Caco-2 (cell line): ENCODE data around the gene PHLPP1. TPM values are rescaled to one million over a fixed set of nuclear protein-coding genes. Genes with fewer than 3 reads are reported as not detected.

Experiments
- BruUV-seq: library from RNA; stranded (reverse); fragments of 400-500 nt; replicated peaks from 2 replicates; lab custom pipeline; 2021; lab: Mats Ljungman, UMichigan
- CTCF ChIA-PET: fragments of 300-600 bp; sonication (Branson Sonifier 250); formaldehyde crosslinking; loops from one replicate; lab custom pipeline; 2022; ENCODE audit warnings: antibody characterized with exemption; lab: Charles Lee
- POLR2A ChIA-PET: fragments of 300-600 bp; sonication (Branson Sonifier 250); formaldehyde crosslinking; loops from one replicate; lab custom pipeline; 2022; ENCODE audit warnings: antibody characterized with exemption; lab: Charles Lee
- DNase-seq, 2 experiments: peaks; one replicate each; pipeline versions ENCODE4 v3.0.0 to v3.0.0-alpha.2; 2020 to 2022
- H3K27me3 ChIP-seq: replicated peaks from 2 replicates; pipeline ENCODE4 v1.6.0; 2011; ENCODE audit warnings: low read length; ENCODE audit not compliant: control insufficient read depth, insufficient read depth
- H3K36me3 ChIP-seq: 2 replicates; pipeline ENCODE4 v1.5.1; 2011; ENCODE audit warnings: low read length; ENCODE audit not compliant: control insufficient read depth, insufficient read depth
- H3K4me1 ChIP-seq: fragments of 250-450 bp; sonication (Bioruptor Pico); 2 replicates; pipeline ENCODE4 v1.5.1; 2020; ENCODE audit warnings: mild to moderate bottlenecking
- H3K4me3 ChIP-seq: 2 replicates; pipeline ENCODE4 v1.5.1; 2011; ENCODE audit warnings: low read depth, mild to moderate bottlenecking, control low read depth, low read length
- H3K9me3 ChIP-seq: fragments of 250-450 bp; sonication (Bioruptor Pico); 2 replicates; pipeline ENCODE4 v1.5.1; 2020; ENCODE audit warnings: mild to moderate bottlenecking, moderate library complexity
- H3K27ac Mint-ChIP-seq: one replicate; pipeline ENCODE4 v1.8.0; 2022; ENCODE audit warnings: mixed read lengths; ENCODE audit not compliant: unreplicated experiment
- H3K27me3 Mint-ChIP-seq: one replicate; pipeline ENCODE4 v1.8.0; 2022; ENCODE audit warnings: mixed read lengths; ENCODE audit not compliant: insufficient read depth, unreplicated experiment
- H3K36me3 Mint-ChIP-seq: one replicate; pipeline ENCODE4 v1.8.0; 2022; ENCODE audit warnings: mild to moderate bottlenecking, mixed read lengths; ENCODE audit not compliant: insufficient read depth, unreplicated experiment
- H3K4me1 Mint-ChIP-seq: one replicate; pipeline ENCODE4 v1.8.0; 2022; ENCODE audit warnings: low read depth, mixed read lengths; ENCODE audit not compliant: unreplicated experiment
- H3K4me3 Mint-ChIP-seq: one replicate; pipeline ENCODE4 v1.8.0; 2022; ENCODE audit warnings: mild to moderate bottlenecking, moderate library complexity, mixed read lengths; ENCODE audit not compliant: unreplicated experiment
- H3K9me3 Mint-ChIP-seq: one replicate; pipeline ENCODE4 v1.8.0; 2022; ENCODE audit warnings: mixed read lengths; ENCODE audit not compliant: unreplicated experiment
- CTCF ChIP-seq, 2 experiments: fragments of 200-600 bp in 1 of 2; IDR thresholded peaks; 1 replicate in 1 of 2; 2 replicates in 1 of 2; pipeline versions ENCODE4 v1.5.1 to v1.8.0; 2011 to 2022; ENCODE audit warnings: antibody characterized with exemption in 1 of 2, control low read depth in 1 of 2, inconsistent platforms in 1 of 2, low read depth in 1 of 2, low read length in 1 of 2, mild to moderate bottlenecking in 1 of 2, moderate library complexity in 1 of 2; ENCODE audit not compliant: insufficient read depth in 1 of 2, severe bottlenecking in 1 of 2, unreplicated experiment in 1 of 2
- intact Hi-C: fragments of 100-400 bp; cut with micrococcal nuclease; formaldehyde crosslinking; loops from one replicate; pipeline ENCODE4 v1.10.0; 2022; ENCODE audit not compliant: unreplicated experiment
- total RNA-seq: library from RNA; stranded (reverse); gene quantifications from 2 replicates; pipeline ENCODE4 v1.2.3, GENCODE V29; 2022

PHLPP1 gene
- total RNA-seq, 1 experiment from 2014 or later = 20.1 TPM

GRCh38 chr18:62758591-62758990 is 43.2 kb downstream of the PHLPP1 start:
- Histone ChIP-seq H3K27me3 (no peaks in the 10 kb centered on the region), H3K9me3 (no peaks in the 10 kb centered on the region), H3K4me3 (no peak overlapping the region), H3K4me1 (0 out of 2 replicates have a peak, but pooled peaks cover 6% of the 10 kb centered on the region), H3K36me3 (no peaks in the 10 kb centered on the region)
- DNase-seq = no peak
- H3K36me3 Mint-ChIP-seq = no peaks in the 10 kb centered on the region
- ChIA-PET POLR2A (no interaction called here), CTCF (no interaction called here)
- no peak overlapping the region for H3K4me3 Mint-ChIP-seq
- no TSS peak for BruUV-seq
- H3K9me3 Mint-ChIP-seq = no peaks in the 10 kb centered on the region
- intact Hi-C loops = no loop called here
- no peak for TF ChIP-seq CTCF (IDR thresholded peaks at IDR 0.05; ENCODE audit: insufficient read depth in 1 of 2, low read depth in 1 of 2, low read length in 1 of 2, severe bottlenecking in 1 of 2, unreplicated experiment in 1 of 2)
- H3K27me3 Mint-ChIP-seq = no peaks in the 10 kb centered on the region
- peaks cover 10% of the 10 kb centered on the region for H3K4me1 Mint-ChIP-seq
- H3K27ac Mint-ChIP-seq = no peak overlapping the region

- Mint-ChIP-seq H3K9me3 (no peaks in the 10 kb centered on the region), H3K4me1 (peaks cover 3% of the 10 kb centered on the region), H3K4me3 (no peak overlapping the region), H3K27ac (no peak overlapping the region), H3K27me3 (no peaks in the 10 kb centered on the region), H3K36me3 (peaks cover 3% of the 10 kb centered on the region)
- no peaks in the 10 kb centered on the region for H3K27me3 ChIP-seq
- intact Hi-C loops = no loop called here
- no TSS peak for BruUV-seq
- ChIA-PET POLR2A (no interaction called here), CTCF (no interaction called here)
- H3K4me3 ChIP-seq = no peak overlapping the region
- TF ChIP-seq CTCF (IDR thresholded peaks at IDR 0.05; ENCODE audit: insufficient read depth in 1 of 2, low read depth in 1 of 2, low read length in 1 of 2, severe bottlenecking in 1 of 2, unreplicated experiment in 1 of 2) = no peak
- H3K9me3 ChIP-seq = no peaks in the 10 kb centered on the region
- DNase-seq = no peak
- H3K36me3 ChIP-seq = no peaks in the 10 kb centered on the region
- H3K4me1 ChIP-seq = no peaks in the 10 kb centered on the region
Observed at GRCh38 chr18:62759704-62760402, 44.5 kb downstream of the PHLPP1 start.

- intact Hi-C loops = no loop called here
- DNase-seq = no peak
- peaks cover 7% of the 10 kb centered on the region for H3K4me1 Mint-ChIP-seq
- no peaks in the 10 kb centered on the region for H3K9me3 Mint-ChIP-seq
- H3K4me1 ChIP-seq = no peaks in the 10 kb centered on the region
- no peaks in the 10 kb centered on the region for H3K9me3 ChIP-seq
- H3K4me3 ChIP-seq = no peak overlapping the region
- H3K27ac Mint-ChIP-seq = no peak overlapping the region
- no peaks in the 10 kb centered on the region for H3K27me3 Mint-ChIP-seq
- no peak for TF ChIP-seq CTCF (IDR thresholded peaks at IDR 0.05; ENCODE audit: insufficient read depth in 1 of 2, low read depth in 1 of 2, low read length in 1 of 2, severe bottlenecking in 1 of 2, unreplicated experiment in 1 of 2)
- BruUV-seq = no TSS peak
- H3K36me3 Mint-ChIP-seq = peaks cover 8% of the 10 kb centered on the region
- no peaks in the 10 kb centered on the region for H3K36me3 ChIP-seq
- ChIA-PET CTCF (no interaction called here), POLR2A (no interaction called here)
- no peaks in the 10 kb centered on the region for H3K27me3 ChIP-seq
- H3K4me3 Mint-ChIP-seq = no peak overlapping the region
Observed at GRCh38 chr18:62760403-62760734, 45.0 kb downstream of the PHLPP1 start.
